NT2/D1 (cell line): ENCODE results near the gene FKBP8.

Experiments used
- DNase-seq: peaks from one replicate; pipeline ENCODE4 v3.0.0-alpha.2; 2011; ENCODE audit warnings: low read depth, low spot score
- H3K27me3 ChIP-seq: 2 replicates; pipeline ENCODE4 v1.6.0; 2011; ENCODE audit warnings: mild to moderate bottlenecking; ENCODE audit not compliant: insufficient read length, insufficient read depth
- H3K36me3 ChIP-seq: 2 replicates; pipeline ENCODE4 v1.6.1; 2011; ENCODE audit warnings: mild to moderate bottlenecking, low read length, mixed read lengths; ENCODE audit not compliant: insufficient read depth, insufficient read length
- H3K4me1 ChIP-seq: 2 replicates; pipeline ENCODE4 v1.5.1; 2011; ENCODE audit not compliant: insufficient read depth, insufficient read length
- H3K4me3 ChIP-seq: 2 replicates; pipeline ENCODE4 v1.5.1; 2011; ENCODE audit warnings: low read depth; ENCODE audit not compliant: insufficient read length
- H3K9ac ChIP-seq: 2 replicates; pipeline ENCODE4 v1.6.0; 2011; ENCODE audit warnings: low read depth; ENCODE audit not compliant: insufficient read length
- H3K9me3 ChIP-seq: 2 replicates; pipeline ENCODE4 v1.5.1; 2011; ENCODE audit warnings: mild to moderate bottlenecking, low read length; ENCODE audit not compliant: insufficient read depth
- SUZ12 ChIP-seq: IDR thresholded peaks from 2 replicates; pipeline ENCODE4 v1.6.1; 2011; ENCODE audit not compliant: insufficient read length, insufficient read depth; ENCODE audit errors: extremely low read depth
- YY1 ChIP-seq: IDR thresholded peaks from 2 replicates; pipeline ENCODE4 v1.6.1; 2011; ENCODE audit not compliant: insufficient read length, insufficient read depth
- ZNF274 ChIP-seq: IDR thresholded peaks from 2 replicates; pipeline ENCODE4 v1.6.1; 2011; ENCODE audit warnings: mild to moderate bottlenecking, low read depth, low read length

The FKBP8 gene

GRCh38 chr19:18483119-18483890 is 60.1 kb downstream of the FKBP8 start:
- peaks cover 34% of the 10 kb centered on the region for H3K4me1 ChIP-seq

More at GRCh38 chr19:18483119-18483890, 60.1 kb downstream of the FKBP8 start:
- H3K9ac ChIP-seq = no peak overlapping the region
- TF ChIP-seq ZNF274 = no peak
- TF ChIP-seq SUZ12 = no peak
- no peak for TF ChIP-seq YY1
- H3K9me3 ChIP-seq = peaks cover 3% of the 10 kb centered on the region; the same call in 1 of the 2 replicates
- H3K27me3 ChIP-seq = no peaks in the 10 kb centered on the region
- H3K4me3 ChIP-seq = no peak overlapping the region
- DNase-seq = no peak
- peaks cover 7% of the 10 kb centered on the region for H3K36me3 ChIP-seq
